Stimulated activated CD8-positive, alpha-beta memory T cell treated with anti-CD3 and anti-CD28 coated beads, Interleukin-15, amount 100 ng/mL, for 1 hour (primary cell): ENCODE measurements around the gene CREB3L1.

Experiments
- DNase-seq: peaks from one replicate; pipeline ENCODE4 v3.0.0-alpha.2; 2020; ENCODE audit warnings: low read depth

CREB3L1 gene

DNA sequence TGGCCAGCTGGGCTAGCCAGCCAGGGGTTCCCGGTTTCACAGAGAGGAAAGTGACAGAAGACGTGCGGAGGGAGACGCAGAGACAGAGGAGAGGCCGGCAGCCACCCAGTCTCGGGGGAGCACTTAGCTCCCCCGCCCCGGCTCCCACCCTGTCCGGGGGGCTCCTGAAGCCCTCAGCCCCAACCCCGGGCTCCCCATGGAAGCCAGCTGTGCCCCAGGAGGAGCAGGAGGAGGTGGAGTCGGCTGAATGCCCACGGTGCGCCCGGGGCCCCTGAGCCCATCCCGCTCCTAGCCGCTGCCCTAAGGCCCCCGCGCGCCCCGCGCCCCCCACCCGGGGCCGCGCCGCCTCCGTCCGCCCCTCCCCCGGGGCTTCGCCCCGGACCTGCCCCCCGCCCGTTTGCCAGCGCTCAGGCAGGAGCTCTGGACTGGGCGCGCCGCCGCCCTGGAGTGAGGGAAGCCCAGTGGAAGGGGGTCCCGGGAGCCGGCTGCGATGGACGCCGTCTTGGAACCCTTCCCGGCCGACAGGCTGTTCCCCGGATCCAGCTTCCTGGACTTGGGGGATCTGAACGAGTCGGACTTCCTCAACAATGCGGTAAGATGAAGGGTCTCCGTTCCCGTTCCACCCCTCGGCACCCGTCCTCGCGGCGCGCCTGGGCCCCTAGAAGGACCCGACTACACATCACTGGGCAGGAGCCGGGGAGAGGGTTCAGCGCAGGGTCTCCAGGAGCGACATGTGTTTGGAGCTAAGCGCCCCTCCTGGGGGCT is at the start of gene CREB3L1:
TSS of gene CREB3L1 (plus strand) at position 41 of the 765 bp plus-strand sequence. CDS start at position 491, 450 bp downstream.
- no peak for DNase-seq

- DNase-seq, result no peak
Measured at GRCh38 chr11:46229230-46229629, 48.2 kb upstream of the CREB3L1 start.

DNA sequence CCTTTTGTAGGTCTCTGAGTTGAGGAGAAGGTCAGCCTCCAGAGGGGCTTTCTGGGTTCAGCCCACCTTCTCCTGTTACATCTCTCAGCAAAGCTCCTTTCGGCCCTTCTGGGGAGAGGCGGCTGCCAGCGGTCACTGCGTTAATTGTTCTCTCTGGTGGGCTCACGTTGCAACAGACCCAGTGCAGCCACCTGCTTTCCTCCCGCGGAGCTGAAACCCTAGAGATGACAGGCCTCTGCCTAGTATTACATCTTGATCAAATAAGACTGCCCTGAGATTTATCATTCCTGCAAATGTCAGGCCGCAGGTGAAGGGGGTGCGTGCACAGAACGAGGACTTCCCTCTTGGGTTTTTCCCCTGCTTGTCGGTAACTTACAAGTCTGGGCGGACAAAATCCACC is 43.2 kb upstream of the CREB3L1 start:
- DNase-seq, result no peak

- no peak for DNase-seq
Measured at GRCh38 chr11:46235777-46236688, 41.4 kb upstream of the CREB3L1 start.

DNA sequence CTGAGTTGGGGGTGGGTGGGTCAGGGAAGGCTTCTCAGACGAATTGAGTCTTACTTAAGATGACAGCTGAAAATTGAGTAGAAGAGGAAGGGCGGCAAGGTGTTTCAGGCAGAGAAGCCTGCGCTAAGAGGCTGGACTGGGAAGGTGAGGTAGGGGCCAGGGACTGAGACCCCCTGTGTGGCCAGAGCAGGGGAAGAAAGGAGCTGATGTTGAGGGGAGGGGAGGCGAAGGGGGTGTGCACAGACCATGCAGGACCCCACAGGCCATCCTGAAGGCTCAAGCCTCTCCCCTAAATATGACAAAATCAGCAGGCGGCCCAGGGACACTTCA is 40.6 kb upstream of the CREB3L1 start:
- DNase-seq, result no peak

GRCh38 chr11:46237248-46238077 is 40.0 kb upstream of the CREB3L1 start:
- no peak for DNase-seq

DNA sequence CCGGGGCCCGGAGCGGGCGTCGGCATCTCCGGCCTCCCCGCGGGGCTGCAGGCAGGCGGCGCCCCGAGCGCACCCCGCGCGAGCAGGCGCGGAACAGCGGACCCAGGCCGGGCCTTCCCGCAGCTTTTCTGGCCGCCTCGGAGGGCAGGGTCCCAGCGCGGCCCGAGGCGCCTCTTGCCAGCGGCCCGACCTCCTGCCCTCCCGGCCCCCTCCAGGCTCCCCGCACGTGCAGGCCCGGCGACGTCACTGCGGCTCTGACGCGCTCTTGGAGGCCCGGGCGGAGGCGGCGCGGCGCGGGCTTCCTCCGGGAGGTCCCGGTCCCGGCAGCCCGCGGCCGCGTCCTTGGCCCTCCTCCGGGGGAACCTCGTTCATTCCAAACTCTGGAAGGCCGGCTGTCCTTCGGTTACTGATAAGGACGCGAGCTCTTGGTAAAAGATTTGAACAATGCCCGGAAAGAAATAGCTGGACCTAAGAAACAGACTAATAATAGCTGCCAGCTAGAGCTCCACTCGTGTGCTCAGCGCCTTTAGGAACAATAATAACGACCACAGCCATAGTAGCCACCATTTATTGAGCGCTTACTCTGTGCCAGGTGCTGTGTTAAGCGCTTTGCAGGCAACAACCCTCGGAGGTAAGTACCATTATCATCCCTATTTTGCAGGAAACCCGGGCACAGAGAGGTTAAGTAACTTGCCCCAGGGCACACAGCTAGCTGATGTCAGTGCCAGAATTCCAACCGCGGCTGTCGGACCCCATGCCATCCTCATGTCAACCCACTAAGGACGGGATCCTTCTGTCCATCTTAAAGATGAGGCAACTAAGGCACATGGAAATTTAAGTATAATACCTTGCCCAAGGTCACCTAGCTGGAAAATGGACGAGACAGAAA is 39.1 kb upstream of the CREB3L1 start:
- DNase-seq, result no peak

GRCh38 chr11:46238967-46239800 is 38.3 kb upstream of the CREB3L1 start:
- DNase-seq, result peak; percentile 56

GRCh38 chr11:46239801-46240061 is 37.7 kb upstream of the CREB3L1 start:
- DNase-seq, result no peak

GRCh38 chr11:46240371-46240770 is 37.1 kb upstream of the CREB3L1 start:
- no peak for DNase-seq

DNA sequence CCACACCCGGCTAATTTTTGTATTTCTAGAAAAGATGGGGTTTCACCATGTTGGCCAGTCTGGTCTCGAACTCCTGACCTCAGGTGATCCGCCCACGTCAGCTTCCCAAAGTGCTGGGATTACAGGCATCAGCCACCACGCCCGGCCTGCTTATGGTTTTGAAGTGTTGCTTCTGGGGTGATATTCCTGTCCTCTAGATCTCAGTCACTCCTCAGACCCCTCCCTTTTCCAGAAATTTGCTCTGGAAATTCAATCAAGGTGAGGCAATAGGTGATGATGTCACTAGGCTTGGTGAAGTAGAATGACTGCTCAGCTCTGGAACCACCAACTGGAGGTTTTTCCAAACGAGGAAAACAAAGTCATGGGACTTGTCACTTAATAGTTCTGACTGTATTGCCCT is 36.6 kb upstream of the CREB3L1 start:
- DNase-seq, result no peak

GRCh38 chr11:46242041-46242951 is 35.2 kb upstream of the CREB3L1 start:
- DNase-seq, result no peak

DNA sequence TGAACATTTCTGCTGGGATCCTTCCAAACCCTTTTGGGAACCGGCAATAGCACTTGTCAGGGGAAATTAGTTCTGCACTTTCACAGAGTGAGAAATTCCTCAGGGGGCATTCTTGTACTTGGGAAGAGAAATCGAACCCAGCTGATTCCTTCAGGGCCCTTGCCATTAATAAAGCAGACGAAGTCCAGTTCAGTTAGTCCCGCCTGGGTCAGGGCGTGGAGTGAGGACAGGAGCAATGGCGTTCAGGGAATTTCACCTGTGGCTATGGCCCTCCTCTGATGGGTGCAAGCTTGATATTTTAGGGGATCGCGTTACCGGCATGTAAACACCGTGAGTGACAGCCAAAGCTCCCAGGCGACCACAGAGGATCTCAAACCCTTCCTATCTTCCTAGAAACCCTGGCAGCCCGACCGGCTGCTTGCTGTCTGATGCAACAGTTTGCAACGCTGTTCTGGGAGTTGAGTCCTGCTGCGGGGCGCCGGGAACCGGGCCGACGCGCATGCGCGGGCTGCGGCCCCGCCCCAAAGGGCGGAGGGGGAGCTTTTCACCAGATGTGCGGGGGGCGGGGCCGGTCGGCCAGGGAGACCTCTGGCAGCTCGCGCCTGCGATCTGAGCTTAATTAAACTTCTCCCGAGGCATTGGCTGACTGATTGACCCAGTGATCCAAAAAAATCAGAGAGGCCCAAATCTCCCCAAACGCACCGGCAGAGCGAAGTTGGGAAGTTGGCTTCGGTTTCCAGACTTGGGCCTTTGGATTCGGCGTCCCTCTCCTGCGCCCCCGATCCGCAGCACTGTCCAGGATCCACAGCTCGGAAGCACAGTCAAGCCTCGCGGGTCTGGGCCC is 34.3 kb upstream of the CREB3L1 start:
- DNase-seq, result peak; percentile 73

- DNase-seq, result no peak
Measured at GRCh38 chr11:46243796-46244109, 33.7 kb upstream of the CREB3L1 start.

GRCh38 chr11:46246521-46246920 is 30.9 kb upstream of the CREB3L1 start:
- DNase-seq, result no peak

DNA sequence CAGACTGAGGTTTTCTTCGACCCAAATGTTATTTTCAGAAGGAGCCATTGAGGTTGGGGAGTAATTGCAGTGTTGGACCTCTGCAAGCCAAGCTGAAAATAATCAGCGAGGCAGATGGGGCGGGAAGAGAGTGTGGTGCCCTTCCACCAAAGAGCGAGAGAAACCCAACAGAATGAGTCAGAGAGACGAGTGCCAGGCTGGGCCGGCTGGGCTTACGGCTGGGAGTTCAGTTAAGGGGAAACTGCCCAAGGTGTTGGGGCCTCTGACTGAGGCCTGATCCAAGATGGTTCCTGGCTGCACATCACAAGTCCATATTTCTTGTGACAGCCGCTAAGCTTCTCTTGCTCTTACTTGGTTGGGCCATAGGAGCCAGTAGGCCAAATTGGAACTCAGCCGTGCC is 30.4 kb upstream of the CREB3L1 start:
- DNase-seq, result no peak

- no peak for DNase-seq
Measured at GRCh38 chr11:46247659-46248058, 29.8 kb upstream of the CREB3L1 start.

- no peak for DNase-seq
Measured at GRCh38 chr11:46248289-46249102, 29.0 kb upstream of the CREB3L1 start.
